Esophagus muscularis mucosa (tissue), 3 donors: ENCODE results near the gene DLST.

Experiments
- CTCF ChIP-seq, 3 experiments: fragments of 200-600 bp in 2 of 3; fragments of 450-650 bp in 1 of 3; sonication (generic) in 2 of 3; IDR thresholded peaks; one replicate each; pipeline ENCODE4 v1.5.1; 2017 to 2019; ENCODE audit warnings: antibody characterized with exemption in 3 of 3, mild to moderate bottlenecking in 2 of 3, moderate library complexity in 1 of 3
- POLR2A ChIP-seq: fragments of 450-650 bp; IDR thresholded peaks from one replicate; pipeline ENCODE4 v1.6.1; 2017; ENCODE audit warnings: antibody characterized with exemption, moderate library complexity, mild to moderate bottlenecking, low read depth
- POLR2AphosphoS5 ChIP-seq, 2 donors: sonication (generic); formaldehyde crosslinking; IDR thresholded peaks; one replicate each; pipeline ENCODE4 v1.6.1; 2017; ENCODE audit warnings: antibody characterized with exemption in 2 of 2

- TF ChIP-seq POLR2A (no peak), CTCF (IDR thresholded peaks at IDR 0.05) (no peak), POLR2AphosphoS5 (IDR thresholded peaks at IDR 0.05) (no peak)
Observed at GRCh38 chr14:74904635-74905503, 23.2 kb downstream of the DLST start.
